Left renal pelvis (tissue), 4 donors: ENCODE data around the gene ZBTB16. TPM values are rescaled to one million over a fixed set of nuclear protein-coding genes. Genes with fewer than 3 reads are reported as not detected.

ENCODE experiments used
- DNase-seq, 4 donors: peaks; one replicate each; pipeline ENCODE4 v3.0.0-alpha.2; 2013; ENCODE audit warnings: low read depth in 4 of 4, low spot score in 3 of 4
- polyA plus RNA-seq, 4 donors: library from polyadenylated mRNA; unstranded; fragments of 120-200 nt; gene quantifications; one replicate each; pipeline ENCODE4 v1.2.1, GENCODE V29; 2013; ENCODE audit not compliant: insufficient read length in 4 of 4

ZBTB16 gene
- polyA plus RNA-seq, 4 donors: 1.2 to 1.9 (median 1.4) TPM

DNA sequence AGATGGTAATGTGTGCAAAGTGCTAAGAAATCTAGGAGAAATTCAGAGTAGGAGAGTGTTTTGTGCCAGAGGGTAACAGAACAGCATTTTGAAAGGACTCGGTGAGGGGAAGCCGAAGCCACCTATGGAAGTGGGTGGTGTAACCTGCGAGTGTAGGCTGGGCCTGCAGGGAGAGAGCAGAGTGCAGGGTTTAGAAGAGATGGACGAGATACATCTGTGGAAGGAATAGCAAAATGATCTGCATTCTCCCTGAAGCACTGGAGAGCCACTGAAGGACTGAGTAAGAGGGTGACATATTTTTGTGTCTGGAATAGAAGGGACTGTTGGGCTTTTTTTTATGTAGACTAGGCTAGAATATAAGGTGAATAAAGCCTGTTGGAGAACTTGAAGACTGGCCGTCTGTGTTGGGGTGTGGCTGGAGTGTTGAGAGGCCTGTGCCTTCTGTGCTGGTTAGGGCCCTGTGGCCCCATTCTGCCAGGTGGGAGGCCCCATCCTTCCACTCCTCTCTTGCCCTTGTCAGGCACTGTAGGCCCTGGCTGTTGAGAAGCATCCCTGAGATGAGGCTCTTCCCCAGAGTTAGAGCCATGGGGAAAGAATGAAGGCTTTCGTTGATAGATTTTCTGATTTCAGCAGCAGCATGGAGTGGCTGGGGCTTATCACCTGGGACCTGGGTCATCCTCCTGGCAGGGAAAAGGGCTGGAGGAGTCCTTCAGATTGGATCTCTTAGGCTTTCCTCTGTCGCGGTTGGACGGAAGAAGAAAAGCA is 102.2 kb downstream of the ZBTB16 start:
- DNase-seq: no peak

DNA sequence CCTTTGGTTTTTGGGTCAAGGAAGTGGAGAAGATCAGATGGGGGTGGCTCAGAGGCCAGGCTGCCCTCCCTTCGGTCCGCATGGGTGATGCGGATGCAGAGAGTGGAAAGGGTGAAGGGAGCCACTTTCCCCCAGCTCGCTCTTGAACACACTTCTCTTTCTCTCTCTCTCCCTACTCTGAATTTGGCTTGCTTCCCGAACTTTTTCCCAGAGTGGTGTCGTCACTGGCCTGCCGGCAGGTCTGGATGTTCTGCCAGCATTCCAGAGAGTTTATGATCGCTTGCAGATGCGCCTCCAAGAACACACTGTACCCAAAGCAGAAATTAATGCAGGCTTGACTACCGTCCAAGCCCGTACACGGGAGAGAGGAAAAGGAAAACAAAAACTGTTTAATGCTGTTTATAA is 103.2 kb downstream of the ZBTB16 start:
- peak; percentile 85 to 95 (median 90) for DNase-seq

DNA sequence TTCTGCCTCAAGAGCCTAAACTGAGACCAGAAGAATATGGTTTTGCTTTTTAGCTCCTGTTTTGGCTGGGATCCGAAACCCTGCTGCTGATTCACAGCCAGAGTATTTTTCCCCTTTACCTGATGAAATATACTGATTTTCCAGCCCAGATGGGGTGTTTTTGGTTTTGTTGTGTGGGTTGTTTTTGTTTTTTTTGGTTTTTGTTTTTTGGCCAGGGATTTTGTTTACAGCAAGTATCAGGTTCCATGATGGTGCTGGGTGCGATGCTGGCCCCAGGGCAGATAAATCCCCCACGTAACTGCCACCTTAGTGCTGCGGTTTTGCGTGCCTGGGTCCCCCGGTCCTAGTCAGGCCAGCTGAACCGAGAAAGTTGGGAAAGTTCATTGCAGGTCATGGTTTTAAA is 103.7 kb downstream of the ZBTB16 start:
- no peak for DNase-seq

DNA sequence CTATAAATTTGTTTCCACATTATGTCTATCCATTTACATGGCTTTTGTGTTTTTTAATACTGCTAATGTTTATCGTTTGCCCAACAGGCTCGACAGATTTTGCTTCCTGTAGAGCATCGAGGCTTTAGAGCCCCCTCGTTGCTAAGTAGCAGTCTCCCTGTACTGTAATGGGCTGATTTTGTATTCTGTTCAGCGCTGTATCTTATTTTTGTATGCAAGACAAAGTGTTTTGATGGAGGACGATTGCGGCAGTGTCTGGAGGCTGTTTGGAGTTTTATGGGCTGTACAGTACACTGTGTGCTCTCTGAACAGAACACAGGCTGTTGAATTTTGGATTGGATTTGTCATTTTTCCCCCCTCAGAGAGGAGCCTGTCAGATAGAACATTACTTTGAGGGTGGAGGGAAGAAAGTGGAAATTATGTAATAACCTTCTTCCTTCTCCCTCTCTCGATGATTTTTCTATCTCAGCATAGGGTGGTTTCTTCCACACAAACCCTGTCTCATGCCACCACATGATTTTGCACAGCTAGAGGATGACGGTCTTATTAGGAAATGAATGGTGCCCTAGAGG is 104.4 kb downstream of the ZBTB16 start:
- DNase-seq: no peak

DNA sequence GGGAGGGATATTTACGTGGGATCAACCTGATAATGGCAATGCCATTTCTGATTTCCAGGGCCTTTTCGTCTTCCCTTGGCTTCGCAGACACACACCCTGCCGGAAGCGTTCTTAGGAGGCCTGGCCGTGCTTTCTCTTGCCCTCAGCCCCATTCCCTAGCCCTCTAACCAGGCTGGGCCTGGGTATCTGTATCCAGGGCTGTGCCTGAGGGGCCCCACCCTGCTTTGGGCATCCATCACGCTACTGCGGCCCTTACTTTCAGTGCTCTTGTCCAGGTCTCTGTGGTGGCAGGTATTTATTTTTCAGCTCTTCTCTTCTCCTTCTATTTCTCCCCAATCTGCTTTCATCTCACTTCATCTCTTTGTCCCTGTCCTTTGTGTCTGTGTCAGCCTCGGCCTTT is 105.0 kb downstream of the ZBTB16 start:
- no peak for DNase-seq

DNA sequence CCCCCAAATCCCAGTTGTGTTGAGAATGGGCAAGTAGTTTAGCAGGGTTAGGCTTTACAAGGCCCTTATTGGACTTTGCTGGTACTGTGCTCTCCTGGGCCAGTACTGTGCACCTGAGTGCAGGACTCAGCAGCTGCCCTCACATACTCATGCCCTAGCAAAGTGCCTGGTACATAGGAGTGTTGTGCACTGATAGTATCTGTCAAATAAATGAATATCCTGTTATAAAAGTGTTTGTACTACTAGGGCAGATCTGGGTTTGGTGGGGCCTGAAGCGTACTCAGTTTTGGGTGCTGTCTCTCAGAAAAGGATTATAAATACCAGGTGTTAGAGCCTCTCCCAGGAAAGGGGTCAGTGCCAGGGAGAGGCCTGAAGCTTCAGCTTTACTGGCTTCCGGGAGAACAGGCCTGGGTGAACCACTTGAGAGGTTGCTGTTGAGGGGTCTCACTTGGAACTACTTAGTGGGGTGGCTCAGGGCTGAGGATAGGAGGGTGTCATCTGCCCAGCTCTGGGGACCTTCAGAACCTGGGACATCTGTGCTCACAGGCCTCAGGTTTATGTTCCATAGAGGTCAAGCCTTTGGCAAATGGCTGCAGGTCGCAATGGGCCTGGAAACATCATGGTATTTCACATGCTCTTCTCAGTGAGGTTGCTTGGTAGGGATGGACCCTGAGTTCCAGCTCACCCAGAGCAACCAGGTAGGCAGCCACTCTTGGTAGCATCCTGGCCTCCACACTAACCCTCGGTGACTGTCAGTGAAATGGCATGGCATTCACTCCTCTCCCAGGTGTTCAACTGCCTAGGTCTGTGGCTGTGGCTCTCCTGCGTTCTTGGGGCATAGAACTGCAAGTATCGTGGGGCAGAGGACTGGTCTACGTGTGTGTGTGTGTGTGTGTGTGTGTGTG is 106.1 kb downstream of the ZBTB16 start:
- DNase-seq: no peak

DNA sequence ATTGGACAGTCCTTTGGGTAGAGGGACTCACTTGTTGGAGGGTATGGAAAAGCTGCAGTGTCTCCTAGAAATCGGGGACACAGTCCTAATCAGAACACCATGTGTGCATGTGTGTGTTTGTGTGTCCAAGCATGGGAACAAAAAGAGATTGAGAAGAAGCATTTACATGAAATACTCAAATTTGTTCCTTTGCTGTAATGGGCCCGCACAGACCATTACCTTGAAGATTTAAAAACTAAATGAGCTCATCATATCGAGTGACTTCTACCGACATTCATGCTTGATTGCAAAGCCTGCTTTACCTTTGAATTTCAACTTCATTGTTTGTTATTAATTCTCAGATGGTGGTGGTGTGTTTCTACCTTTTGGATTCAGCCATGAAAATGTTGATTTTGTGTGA is 106.9 kb downstream of the ZBTB16 start:
- DNase-seq: no peak

DNA sequence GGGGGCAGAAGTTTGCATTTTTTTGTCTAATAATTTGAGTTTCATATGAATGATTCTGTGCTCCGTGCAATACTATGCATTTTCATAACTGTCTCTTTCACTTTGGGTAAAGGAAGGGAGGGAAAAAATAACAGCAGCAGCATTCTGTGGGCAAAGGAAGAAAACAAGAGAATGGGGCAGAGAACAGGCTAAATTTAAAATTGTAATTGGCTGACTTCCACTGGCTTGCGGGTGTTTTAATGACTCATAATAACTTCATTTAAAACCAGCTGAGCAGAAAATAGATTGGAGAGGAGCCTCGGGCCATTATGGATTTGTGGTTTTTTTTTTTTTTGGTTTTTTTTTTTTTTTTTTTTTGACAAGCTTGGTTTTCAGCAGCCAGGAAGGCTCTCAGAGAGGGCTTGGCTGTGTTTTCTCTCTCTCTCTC is 107.4 kb downstream of the ZBTB16 start:
- DNase-seq: no peak

DNA sequence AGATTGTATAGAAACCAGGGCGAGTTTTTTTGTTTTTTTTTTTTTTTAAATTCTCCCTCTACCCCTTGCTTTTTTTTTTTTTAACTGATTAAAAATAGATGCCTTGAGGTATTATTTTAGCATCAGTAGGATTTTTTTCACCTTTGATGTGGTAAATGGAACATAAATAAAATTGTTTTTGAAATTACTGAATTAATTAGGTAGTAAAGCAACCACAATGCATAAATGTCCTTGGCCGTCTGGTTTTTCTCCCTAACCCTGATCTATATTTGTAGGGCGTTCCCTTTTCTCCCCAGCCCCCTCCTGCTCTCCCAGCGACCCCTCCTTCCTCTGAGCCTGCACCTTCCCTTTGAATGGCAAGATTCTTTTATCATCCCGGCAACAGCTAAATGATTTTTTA is 107.8 kb downstream of the ZBTB16 start:
- DNase-seq: no peak

DNA sequence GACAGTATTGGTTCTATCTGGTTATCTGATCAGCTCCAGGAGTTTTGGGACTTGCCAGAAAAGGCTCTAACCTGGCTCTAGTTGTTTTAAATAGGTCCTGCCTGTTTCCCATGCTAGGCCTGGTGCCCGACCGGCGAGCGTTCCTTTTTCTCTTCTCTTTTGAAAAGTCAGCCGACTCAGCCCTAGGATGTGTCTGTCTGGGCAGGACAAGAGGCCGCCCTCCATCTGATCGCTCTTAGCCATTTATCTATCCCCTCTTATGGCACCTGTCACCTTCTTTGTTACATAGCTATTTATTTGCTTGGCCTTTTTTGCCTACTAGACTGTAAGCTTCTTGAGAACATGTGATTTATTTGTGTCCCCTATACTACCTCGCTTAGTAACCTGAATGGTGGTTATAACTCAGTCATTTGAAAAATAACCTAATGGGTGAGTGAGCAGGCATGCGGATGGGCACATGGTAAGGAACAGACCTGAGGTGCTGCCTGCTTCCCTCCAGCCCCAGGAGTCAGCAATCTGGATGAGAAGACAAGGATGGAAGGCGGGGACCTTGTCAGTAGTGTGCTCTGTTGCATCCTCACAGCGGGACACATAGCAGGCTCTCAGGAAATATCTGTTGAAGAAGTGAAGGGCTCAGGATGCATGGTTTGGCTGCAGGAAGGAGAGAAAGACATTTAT is 108.4 kb downstream of the ZBTB16 start:
- DNase-seq: no peak

DNA sequence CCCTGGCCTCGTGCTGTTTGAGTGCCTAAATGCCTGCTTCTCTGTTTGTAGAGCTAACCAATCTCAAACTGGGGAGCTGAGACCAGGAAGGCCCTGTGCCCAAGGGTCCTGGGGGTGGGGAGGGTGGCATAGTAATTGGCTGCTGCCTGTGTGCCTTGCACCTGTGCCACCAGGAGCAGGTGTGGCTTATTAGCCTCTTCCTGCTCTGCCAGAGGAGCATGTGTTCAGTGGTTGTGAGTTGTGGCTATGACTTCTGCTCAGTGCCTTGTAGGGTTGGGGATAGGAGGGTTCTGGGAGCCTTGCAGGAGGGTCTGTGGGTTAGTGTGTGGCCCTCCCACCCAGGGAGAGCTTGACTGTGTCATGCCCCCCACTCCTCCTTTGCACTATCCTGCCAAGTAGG is 109.2 kb downstream of the ZBTB16 start:
- no peak for DNase-seq

DNA sequence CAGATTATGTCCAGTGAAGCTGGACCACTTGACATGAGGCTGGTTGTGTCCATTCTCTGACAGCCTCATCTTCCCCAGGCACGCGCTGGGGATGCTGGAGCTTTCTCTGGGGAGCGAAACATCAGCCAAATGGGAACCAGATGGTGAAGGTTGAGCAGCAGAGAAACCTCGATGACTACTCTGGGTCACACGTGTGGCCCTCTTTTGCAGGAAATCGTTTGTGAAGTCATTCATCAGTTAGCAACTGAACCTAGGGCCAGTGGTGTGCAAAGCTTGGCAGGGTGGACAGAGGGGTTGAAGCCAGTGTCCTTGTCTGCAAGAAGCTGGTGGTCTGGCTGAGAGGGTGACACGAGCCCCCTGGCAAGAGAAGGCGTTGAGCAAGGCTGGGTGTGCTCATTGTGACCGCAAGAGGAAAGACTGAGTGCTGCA is 109.8 kb downstream of the ZBTB16 start:
- DNase-seq: no peak

DNA sequence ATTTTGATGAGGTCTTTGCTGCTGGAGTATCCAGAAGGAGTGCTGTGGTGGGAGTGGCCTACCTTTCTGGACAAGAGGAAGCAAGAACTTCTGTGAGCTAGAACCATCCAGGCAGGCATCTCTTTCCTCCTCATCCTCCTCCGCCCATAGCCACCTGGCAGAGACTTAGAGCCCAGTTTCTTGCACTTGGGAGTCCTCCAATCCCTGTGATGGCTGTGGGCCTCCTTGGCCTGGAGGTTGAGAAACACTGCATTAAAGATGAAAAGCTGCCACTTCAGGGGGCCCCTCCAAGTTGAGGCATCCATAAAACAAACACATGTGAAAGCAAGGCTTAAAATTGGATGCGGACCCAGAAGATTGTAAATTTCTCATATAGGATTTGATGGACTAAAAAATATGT is 110.3 kb downstream of the ZBTB16 start:
- DNase-seq: no peak

DNA sequence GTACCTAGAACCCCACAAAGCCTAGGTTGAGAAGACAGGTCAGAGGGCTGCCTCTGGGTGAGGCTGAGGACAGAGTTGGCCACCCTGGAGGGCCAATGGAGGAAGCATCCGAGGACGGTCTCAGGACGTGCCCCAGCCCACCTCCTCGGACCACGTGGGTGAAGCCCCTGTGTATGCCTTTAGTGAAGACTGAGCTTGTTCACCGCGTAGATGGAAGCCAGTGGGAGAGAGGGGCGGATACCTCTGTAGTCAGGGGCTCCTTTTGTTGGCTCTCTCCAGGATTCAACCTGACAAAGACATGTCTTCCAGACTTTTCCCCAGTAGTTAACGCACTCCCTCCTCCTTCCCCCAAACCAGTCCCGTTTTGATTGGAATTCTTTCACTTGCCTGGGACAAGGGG is 110.7 kb downstream of the ZBTB16 start:
- DNase-seq: no peak

DNA sequence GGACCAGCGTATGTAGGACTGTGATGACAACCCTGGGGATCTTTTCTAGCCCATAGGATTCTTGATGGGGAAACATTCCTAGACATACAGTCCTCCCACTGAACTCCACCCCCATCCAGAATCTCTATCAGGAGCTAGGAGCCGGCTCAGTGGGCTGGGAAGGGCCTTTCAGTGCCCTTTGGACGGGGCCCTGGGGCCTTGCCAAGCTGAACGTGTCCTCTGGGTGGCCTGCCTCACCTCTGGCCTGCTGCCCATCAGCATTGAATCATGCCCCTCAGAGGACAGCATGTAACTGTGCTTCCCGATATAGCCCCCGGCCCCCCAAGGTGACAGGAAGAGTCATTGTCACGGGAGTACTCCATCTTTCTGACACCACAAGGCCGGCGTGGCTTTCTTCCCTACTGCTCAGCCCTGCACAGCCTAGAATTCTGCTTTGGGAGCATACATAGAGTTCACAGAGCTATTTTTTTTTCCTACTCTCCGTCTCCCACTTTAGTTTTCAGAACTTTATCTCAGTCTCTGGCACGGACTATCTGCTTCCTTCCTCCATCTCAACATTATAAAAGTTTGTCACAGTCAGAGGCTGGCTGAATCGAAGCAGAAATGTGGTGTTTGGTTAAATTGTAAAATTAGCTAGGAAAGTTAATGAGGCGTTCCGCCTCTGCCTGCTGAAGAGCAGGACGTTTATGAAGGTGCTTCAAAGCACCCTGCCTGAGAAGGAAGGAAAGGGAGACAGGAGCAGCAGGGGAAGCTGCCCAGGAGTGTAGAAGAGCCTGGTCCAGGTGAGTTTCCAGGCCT is 111.9 kb downstream of the ZBTB16 start:
- no peak for DNase-seq

DNA sequence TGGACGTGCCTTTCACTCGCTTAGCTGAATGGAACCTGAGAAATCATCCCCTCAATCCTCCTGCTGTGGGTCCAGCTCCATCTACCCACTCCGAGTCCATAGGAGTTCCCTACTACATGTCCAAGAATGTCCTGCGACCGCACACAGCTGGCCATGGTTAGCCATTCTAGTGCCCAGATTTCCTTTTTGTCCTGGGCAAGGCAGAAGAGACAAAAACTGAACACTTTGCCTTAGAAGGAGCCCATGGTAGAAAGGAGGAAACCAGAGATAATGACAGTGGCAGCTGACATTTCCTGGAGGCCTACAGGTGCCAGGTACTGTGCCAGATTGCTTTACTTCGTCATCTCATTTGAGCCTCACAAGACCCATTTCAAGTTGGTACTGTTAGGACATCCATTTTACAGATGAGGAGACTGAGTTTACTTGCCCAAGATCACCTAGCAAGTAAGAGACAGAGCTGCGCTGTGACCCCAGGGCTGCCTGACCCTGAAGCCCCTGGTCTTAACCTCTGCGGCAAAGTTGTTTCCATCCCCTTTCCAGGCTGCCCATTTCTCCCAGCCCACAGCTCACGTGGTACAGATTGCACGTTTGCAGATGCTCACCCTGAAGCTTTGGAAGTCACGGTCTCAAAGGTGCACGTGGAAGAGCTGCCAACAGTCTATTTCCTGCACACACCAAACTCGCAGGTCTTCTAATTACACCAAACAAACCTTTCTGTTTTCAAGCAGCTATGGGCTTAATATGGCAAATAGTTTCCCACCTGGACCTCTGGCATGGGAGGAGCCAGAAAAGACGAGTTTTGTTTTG is 112.7 kb downstream of the ZBTB16 start:
- no peak for DNase-seq

DNA sequence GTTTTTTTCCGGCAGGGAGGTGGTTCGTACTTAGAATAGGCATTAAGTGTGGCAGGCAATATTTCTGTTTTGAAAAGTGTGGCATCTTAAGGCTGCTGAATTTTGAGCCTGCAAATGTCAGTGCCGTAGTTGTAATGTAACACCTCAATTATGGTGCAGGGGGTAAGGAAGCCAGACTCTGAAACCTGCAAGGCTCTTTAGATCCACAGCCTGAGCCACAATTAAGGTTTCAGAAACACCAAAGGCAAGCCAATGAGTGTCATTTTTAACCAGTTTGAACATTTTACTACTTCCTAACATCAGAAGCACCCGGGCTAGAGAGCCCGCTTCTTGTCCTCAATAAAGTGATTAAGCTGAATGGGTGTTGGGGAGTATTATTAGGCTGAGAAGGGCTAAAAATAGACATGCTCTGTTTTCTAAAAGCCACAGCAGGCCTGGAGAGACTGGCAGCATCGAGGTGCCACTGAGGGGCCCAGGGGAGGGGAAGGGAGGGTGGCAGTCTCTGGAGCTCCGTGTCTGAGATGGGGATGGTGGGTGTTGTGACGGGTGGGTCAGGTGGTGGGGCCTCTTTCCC is 113.4 kb downstream of the ZBTB16 start:
- DNase-seq: no peak

DNA sequence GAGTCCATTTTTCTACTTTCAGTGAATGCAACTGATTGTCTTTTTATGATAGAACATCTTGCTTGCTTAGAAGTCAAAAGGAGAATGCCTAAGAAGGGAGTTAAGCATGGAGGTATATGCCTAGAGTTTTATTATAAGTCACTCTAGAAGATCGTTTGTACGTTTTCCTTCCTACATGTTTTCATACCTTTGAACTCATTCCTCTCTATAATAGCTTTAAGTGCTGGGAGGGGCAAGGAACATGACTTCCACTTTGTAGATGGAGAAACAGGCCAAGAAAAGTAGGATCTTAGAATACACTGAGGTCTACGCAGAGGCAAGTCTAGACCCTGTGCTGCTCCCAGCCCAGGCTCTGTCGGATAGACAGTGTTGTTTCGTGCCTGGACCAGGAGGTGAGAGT is 114.3 kb downstream of the ZBTB16 start:
- no peak for DNase-seq
